ENCODE data around the gene KDM4C. TPM values are rescaled to one million over a fixed set of nuclear protein-coding genes. Genes with fewer than 3 reads are reported as not detected.

The KDM4C gene
- total RNA-seq, 2 experiments from 2014 or later: 51.5 to 60.3 TPM

GRCh38 chr9:7003861-7004260, 246.1 kb downstream of the KDM4C start:
- no peak overlapping the region for H3K4me2 ChIP-seq (ENCODE audit: low read length)
- 0 out of 2 replicates have a peak, but pooled peaks cover under 1% of the 10 kb centered on the region for H3K9me3 ChIP-seq (ENCODE audit: low read length)
- H3K4me1 ChIP-seq (ENCODE audit: insufficient read depth, low read length, poor library complexity, severe bottlenecking): no peaks in the 10 kb centered on the region
- no peaks in the 10 kb centered on the region for H3K79me2 ChIP-seq (ENCODE audit: insufficient read depth, low read depth, low read length)
- CTCF ChIA-PET (ENCODE audit: unreplicated experiment): no interaction called here
- peaks cover 15% of the 10 kb centered on the region for H3K36me3 ChIP-seq (ENCODE audit: insufficient read depth, low read length)
- H3K27ac ChIP-seq (ENCODE audit: low read depth, low read length, poor library complexity, severe bottlenecking): no peak overlapping the region
- BruUV-seq (replicated peaks): no TSS peak
- H3K9me2 ChIP-seq (ENCODE audit: insufficient read depth, low read length): no peaks in the 10 kb centered on the region
- intact Hi-C loops (cut with micrococcal nuclease; ENCODE audit: unreplicated experiment): no loop called here
- TF ChIP-seq EZH2phosphoT487 (IDR thresholded peaks at IDR 0.05; ENCODE audit: borderline replicate concordance, low read depth, low read length) (no peak), CTCF (conservative IDR thresholded peaks at IDR 0.05; ENCODE audit: low read length) (no peak)
- H2AFZ ChIP-seq (ENCODE audit: low read length): no peak overlapping the region
- H3K4me3 ChIP-seq (ENCODE audit: low read depth, low read length, poor library complexity, severe bottlenecking): no peak overlapping the region
- H4K20me1 ChIP-seq (ENCODE audit: insufficient read depth, low read length): no peaks in the 10 kb centered on the region
- POLR2A ChIA-PET: interaction anchor here (0.7 to 1.2 kb wide), 2 partner anchors 9 to 1811 kb away, joined by 3 read pairs; no protein-coding TSS in a partner anchor
- DNase-seq (ENCODE audit: low spot score): no peak

GRCh38 chr9:7006417-7006816, 248.6 kb downstream of the KDM4C start:
- Histone ChIP-seq H3K36me3 (ENCODE audit: insufficient read depth, low read length) (peaks cover 24% of the 10 kb centered on the region), H4K20me1 (ENCODE audit: insufficient read depth, low read length) (no peaks in the 10 kb centered on the region), H3K4me3 (ENCODE audit: low read depth, low read length, poor library complexity, severe bottlenecking) (no peak overlapping the region), H3K9me3 (ENCODE audit: low read length) (0 out of 2 replicates have a peak, but pooled peaks cover 6% of the 10 kb centered on the region), H3K4me1 (ENCODE audit: insufficient read depth, low read length, poor library complexity, severe bottlenecking) (no peaks in the 10 kb centered on the region), H3K79me2 (ENCODE audit: insufficient read depth, low read depth, low read length) (no peaks in the 10 kb centered on the region), H3K9me2 (ENCODE audit: insufficient read depth, low read length) (no peaks in the 10 kb centered on the region), H3K27ac (ENCODE audit: low read depth, low read length, poor library complexity, severe bottlenecking) (no peak overlapping the region), H2AFZ (ENCODE audit: low read length) (no peak overlapping the region), H3K4me2 (ENCODE audit: low read length) (no peak overlapping the region)
- DNase-seq (ENCODE audit: low spot score): no peak
- intact Hi-C loops (cut with micrococcal nuclease; ENCODE audit: unreplicated experiment): no loop called here
- BruUV-seq (replicated peaks): no TSS peak
- TF ChIP-seq CTCF (conservative IDR thresholded peaks at IDR 0.05; ENCODE audit: low read length): no peak
- TF ChIP-seq EZH2phosphoT487 (IDR thresholded peaks at IDR 0.05; ENCODE audit: borderline replicate concordance, low read depth, low read length): no peak
- CTCF ChIA-PET (ENCODE audit: unreplicated experiment): no interaction called here
- POLR2A ChIA-PET: interaction anchor here (0.6 kb wide), 1 partner anchor 1273 kb away, joined by 3 read pairs; no protein-coding TSS in a partner anchor

- H3K9me2 ChIP-seq (ENCODE audit: insufficient read depth, low read length): no peaks in the 10 kb centered on the region
- no TSS peak for BruUV-seq (replicated peaks)
- intact Hi-C loops (cut with micrococcal nuclease; ENCODE audit: unreplicated experiment): no loop called here
- no peaks in the 10 kb centered on the region for H3K4me1 ChIP-seq (ENCODE audit: insufficient read depth, low read length, poor library complexity, severe bottlenecking)
- H3K79me2 ChIP-seq (ENCODE audit: insufficient read depth, low read depth, low read length): no peaks in the 10 kb centered on the region
- no peak overlapping the region for H3K27ac ChIP-seq (ENCODE audit: low read depth, low read length, poor library complexity, severe bottlenecking)
- H2AFZ ChIP-seq (ENCODE audit: low read length): no peak overlapping the region
- H3K36me3 ChIP-seq (ENCODE audit: insufficient read depth, low read length): peaks cover 29% of the 10 kb centered on the region
- POLR2A ChIA-PET: interaction anchor here (1.1 kb wide), 1 partner anchor 14 kb away, joined by 3 read pairs; no protein-coding TSS in a partner anchor
- H4K20me1 ChIP-seq (ENCODE audit: insufficient read depth, low read length): no peaks in the 10 kb centered on the region
- no peak overlapping the region for H3K4me2 ChIP-seq (ENCODE audit: low read length)
- 0 out of 2 replicates have a peak, but pooled peaks cover 6% of the 10 kb centered on the region for H3K9me3 ChIP-seq (ENCODE audit: low read length)
- no peak for DNase-seq (ENCODE audit: low spot score)
- TF ChIP-seq EZH2phosphoT487 (IDR thresholded peaks at IDR 0.05; ENCODE audit: borderline replicate concordance, low read depth, low read length) (no peak), CTCF (conservative IDR thresholded peaks at IDR 0.05; ENCODE audit: low read length) (no peak)
- CTCF ChIA-PET (ENCODE audit: unreplicated experiment): no interaction called here
- no peak overlapping the region for H3K4me3 ChIP-seq (ENCODE audit: low read depth, low read length, poor library complexity, severe bottlenecking)
Measured at GRCh38 chr9:7008411-7008810, 250.6 kb downstream of the KDM4C start.
